Activated CD4-positive, alpha-beta memory T cell treated with anti-CD3 and anti-CD28 coated beads for 36 hours (primary cell): ENCODE measurements around the gene PIEZO1. TPM values are rescaled to one million over a fixed set of nuclear protein-coding genes. Genes with fewer than 3 reads are reported as not detected.

Source experiments
- CTCF ChIA-PET: fragments of 350-600 bp; sonication (Branson Sonifier 250); formaldehyde crosslinking; loops from one replicate; lab custom pipeline; 2021; ENCODE audit warnings: antibody characterized with exemption, inconsistent platforms; lab: Charles Lee
- POLR2A ChIA-PET: fragments of 350-600 bp; sonication (Branson Sonifier 250); formaldehyde crosslinking; loops from one replicate; lab custom pipeline; 2021; ENCODE audit warnings: antibody characterized with exemption; lab: Charles Lee
- DNase-seq: peaks from one replicate; pipeline ENCODE4 v3.0.0-alpha.2; 2020
- H3K27ac Mint-ChIP-seq: one replicate; pipeline ENCODE4 v1.8.0; 2021; ENCODE audit warnings: mixed read lengths
- H3K27me3 Mint-ChIP-seq: one replicate; pipeline ENCODE4 v1.8.0; 2021; ENCODE audit warnings: mixed read lengths
- H3K36me3 Mint-ChIP-seq: one replicate; pipeline ENCODE4 v1.8.0; 2021; ENCODE audit warnings: mixed read lengths
- H3K4me1 Mint-ChIP-seq: one replicate; pipeline ENCODE4 v1.8.0; 2021; ENCODE audit warnings: low read depth, mixed read lengths
- H3K4me3 Mint-ChIP-seq: one replicate; pipeline ENCODE4 v1.8.0; 2021; ENCODE audit warnings: mild to moderate bottlenecking, mixed read lengths
- H3K9me3 Mint-ChIP-seq: one replicate; pipeline ENCODE4 v1.8.0; 2021; ENCODE audit warnings: mixed read lengths
- intact Hi-C: fragments of 100-400 bp; cut with micrococcal nuclease; formaldehyde crosslinking; loops from one replicate; pipeline ENCODE4 v1.15.1; 2023
- total RNA-seq, 2 experiments: library from RNA; stranded (reverse); gene quantifications; one replicate each; pipeline ENCODE4 v1.2.3, GENCODE V29; 2021

PIEZO1 gene
- total RNA-seq, 2 experiments from 2014 or later: 221 to 234 TPM

- Mint-ChIP-seq H3K4me1 (peaks cover 42% of the 10 kb centered on the region), H3K27me3 (no peaks in the 10 kb centered on the region), H3K36me3 (peaks cover 2% of the 10 kb centered on the region), H3K9me3 (no peaks in the 10 kb centered on the region), H3K4me3 (peak overlapping the region; percentile 74), H3K27ac (peak overlapping the region; percentile 49)
- intact Hi-C loops: loop anchor here (1.0 to 10.0 kb wide), 4 partner anchors 15 to 95 kb away; partner anchors contain the start of genes IL17C and MVD
- ChIA-PET CTCF (interaction anchor here (1.3 to 4.2 kb wide), 5 partner anchors 17 to 108 kb away, joined by 3 to 36 read pairs (median 4); no protein-coding TSS in a partner anchor), POLR2A (interaction anchor here (1.1 to 1.2 kb wide), 2 partner anchors 15 to 21 kb away, joined by 3 to 4 read pairs; no protein-coding TSS in a partner anchor)
- peak; percentile 55 for DNase-seq
Observed at GRCh38 chr16:88686062-88686438, 99.0 kb downstream of the PIEZO1 start.

GRCh38 chr16:88685156-88686061 is 99.6 kb downstream of the PIEZO1 start:
- DNase-seq: peak; percentile 82
- Mint-ChIP-seq H3K36me3 (peaks cover 4% of the 10 kb centered on the region), H3K4me3 (peak overlapping the region; percentile 74), H3K27me3 (no peaks in the 10 kb centered on the region), H3K9me3 (no peaks in the 10 kb centered on the region), H3K27ac (peak overlapping the region; percentile 49), H3K4me1 (peaks cover 39% of the 10 kb centered on the region)
- CTCF ChIA-PET: interaction anchor here (0.9 to 4.2 kb wide), 8 partner anchors 10 to 115 kb away, joined by 3 to 36 read pairs (median 4); partner anchors contain the start of gene ZC3H18
- intact Hi-C loops: loop anchor here (1.0 to 10.0 kb wide), 4 partner anchors 16 to 96 kb away; partner anchors contain the start of genes IL17C and MVD
- POLR2A ChIA-PET: interaction anchor here (1.1 kb wide), 1 partner anchor 15 kb away, joined by 8 read pairs; no protein-coding TSS in a partner anchor

- Mint-ChIP-seq H3K9me3 (no peaks in the 10 kb centered on the region), H3K27ac (no peak overlapping the region), H3K36me3 (peaks cover 4% of the 10 kb centered on the region), H3K4me3 (peak overlapping the region; percentile 74), H3K27me3 (no peaks in the 10 kb centered on the region), H3K4me1 (peaks cover 40% of the 10 kb centered on the region)
- ChIA-PET POLR2A (interaction anchor here (1.1 kb wide), 1 partner anchor 16 kb away, joined by 8 read pairs; no protein-coding TSS in a partner anchor), CTCF (interaction anchor here (0.7 to 4.2 kb wide), 6 partner anchors 12 to 115 kb away, joined by 3 to 36 read pairs (median 4); partner anchors contain the start of gene ZC3H18)
- intact Hi-C loops: loop anchor here (10.0 kb wide), 1 partner anchor 50 kb away; the partner anchor contains the start of gene IL17C
- DNase-seq: no peak
Observed at GRCh38 chr16:88684569-88685155, 100.4 kb downstream of the PIEZO1 start.

- DNase-seq: peak; percentile 91
- Mint-ChIP-seq H3K9me3 (no peaks in the 10 kb centered on the region), H3K27me3 (no peaks in the 10 kb centered on the region), H3K27ac (peak overlapping the region; percentile 96), H3K36me3 (peaks cover 4% of the 10 kb centered on the region), H3K4me3 (peak overlapping the region; percentile 65), H3K4me1 (peaks cover 40% of the 10 kb centered on the region)
- CTCF ChIA-PET: interaction anchor here (0.9 to 1.5 kb wide), 4 partner anchors 17 to 526 kb away, joined by 3 to 4 read pairs (median 4); no protein-coding TSS in a partner anchor
- POLR2A ChIA-PET: interaction anchor here (0.5 to 2.3 kb wide), 3 partner anchors 18 to 93 kb away, joined by 3 to 16 read pairs (median 4); partner anchors contain the start of genes CTU2 and RNF166
- intact Hi-C loops: loop anchor here (1.0 to 10.0 kb wide), 4 partner anchors 19 to 100 kb away; partner anchors contain the start of genes CYBA and IL17C
Observed at GRCh38 chr16:88681709-88682451, 103.1 kb downstream of the PIEZO1 start.

GRCh38 chr16:88681084-88681680 is 103.8 kb downstream of the PIEZO1 start:
- H3K27me3 Mint-ChIP-seq: no peaks in the 10 kb centered on the region
- H3K27ac Mint-ChIP-seq: peak overlapping the region; percentile 96
- H3K4me3 Mint-ChIP-seq: peak overlapping the region; percentile 65
- no peaks in the 10 kb centered on the region for H3K9me3 Mint-ChIP-seq
- peaks cover 4% of the 10 kb centered on the region for H3K36me3 Mint-ChIP-seq
- intact Hi-C loops: loop anchor here (1.0 to 10.0 kb wide), 4 partner anchors 20 to 101 kb away; partner anchors contain the start of genes CYBA and IL17C
- peaks cover 40% of the 10 kb centered on the region for H3K4me1 Mint-ChIP-seq
- ChIA-PET CTCF (interaction anchor here (0.6 to 1.5 kb wide), 6 partner anchors 11 to 527 kb away, joined by 3 to 4 read pairs (median 4); no protein-coding TSS in a partner anchor), POLR2A (interaction anchor here (0.9 to 2.3 kb wide), 2 partner anchors 19 to 24 kb away, joined by 4 to 16 read pairs; partner anchors contain the start of genes CTU2 and RNF166)
- peak; percentile 76 for DNase-seq

GRCh38 chr16:88680554-88681083 is 104.4 kb downstream of the PIEZO1 start:
- Mint-ChIP-seq H3K4me3 (peak overlapping the region; percentile 65), H3K4me1 (peaks cover 40% of the 10 kb centered on the region), H3K9me3 (no peaks in the 10 kb centered on the region), H3K36me3 (peaks cover 4% of the 10 kb centered on the region), H3K27ac (peak overlapping the region; percentile 96), H3K27me3 (no peaks in the 10 kb centered on the region)
- intact Hi-C loops: loop anchor here (1.0 to 10.0 kb wide), 4 partner anchors 21 to 102 kb away; partner anchors contain the start of genes CYBA and IL17C
- POLR2A ChIA-PET: interaction anchor here (0.9 to 2.3 kb wide), 3 partner anchors 20 to 110 kb away, joined by 3 to 16 read pairs (median 4); partner anchors contain the start of genes CTU2, RNF166 and ZC3H18
- no peak for DNase-seq
- CTCF ChIA-PET: interaction anchor here (0.6 to 1.5 kb wide), 8 partner anchors 9 to 126 kb away, joined by 3 to 6 read pairs (median 4); no protein-coding TSS in a partner anchor

GRCh38 chr16:88678224-88678979 is 106.6 kb downstream of the PIEZO1 start:
- H3K27ac Mint-ChIP-seq: no peak overlapping the region
- POLR2A ChIA-PET: no interaction called here
- no peak for DNase-seq
- CTCF ChIA-PET: interaction anchor here (1.0 kb wide), 1 partner anchor 13 kb away, joined by 3 read pairs; no protein-coding TSS in a partner anchor
- peaks cover 7% of the 10 kb centered on the region for H3K36me3 Mint-ChIP-seq
- H3K4me1 Mint-ChIP-seq: peaks cover 23% of the 10 kb centered on the region
- no peaks in the 10 kb centered on the region for H3K9me3 Mint-ChIP-seq
- H3K4me3 Mint-ChIP-seq: no peak overlapping the region
- no peaks in the 10 kb centered on the region for H3K27me3 Mint-ChIP-seq
- intact Hi-C loops: no loop called here

GRCh38 chr16:88677721-88678120 is 107.3 kb downstream of the PIEZO1 start:
- Mint-ChIP-seq H3K4me1 (peaks cover 21% of the 10 kb centered on the region), H3K9me3 (no peaks in the 10 kb centered on the region), H3K36me3 (peaks cover 7% of the 10 kb centered on the region), H3K27ac (no peak overlapping the region), H3K27me3 (no peaks in the 10 kb centered on the region), H3K4me3 (no peak overlapping the region)
- CTCF ChIA-PET: interaction anchor here (1.0 kb wide), 1 partner anchor 14 kb away, joined by 3 read pairs; no protein-coding TSS in a partner anchor
- no peak for DNase-seq
- POLR2A ChIA-PET: no interaction called here
- intact Hi-C loops: no loop called here

GRCh38 chr16:88676502-88677242 is 108.3 kb downstream of the PIEZO1 start:
- Mint-ChIP-seq H3K27ac (no peak overlapping the region), H3K36me3 (peaks cover 5% of the 10 kb centered on the region), H3K9me3 (no peaks in the 10 kb centered on the region), H3K4me1 (peaks cover 12% of the 10 kb centered on the region), H3K27me3 (no peaks in the 10 kb centered on the region), H3K4me3 (no peak overlapping the region)
- intact Hi-C loops: no loop called here
- ChIA-PET CTCF (interaction anchor here (1.0 kb wide), 1 partner anchor 15 kb away, joined by 3 read pairs; no protein-coding TSS in a partner anchor), POLR2A (no interaction called here)
- no peak for DNase-seq
